T-helper 1 cell treated with Interleukin-12 subunit alpha and Interleukin-12 subunit beta and Interleukin-4 antibody, amounts not matched to agents 30 μg/mL and 1 μg/mL, for 36 hours (primary cell): ENCODE results near the gene DMAP1.

Source experiments
- H3K27ac Mint-ChIP-seq: one replicate; pipeline ENCODE4 v1.8.0; 2021; ENCODE audit warnings: mild to moderate bottlenecking, mixed read lengths
- H3K27me3 Mint-ChIP-seq: one replicate; pipeline ENCODE4 v1.8.0; 2021; ENCODE audit warnings: low read depth, mixed read lengths
- H3K36me3 Mint-ChIP-seq: one replicate; pipeline ENCODE4 v1.8.0; 2021; ENCODE audit warnings: low read depth, mixed read lengths
- H3K4me1 Mint-ChIP-seq: one replicate; pipeline ENCODE4 v1.8.0; 2021; ENCODE audit warnings: low read depth, mixed read lengths
- H3K4me3 Mint-ChIP-seq: one replicate; pipeline ENCODE4 v1.8.0; 2021; ENCODE audit warnings: mild to moderate bottlenecking, moderate library complexity, mixed read lengths
- H3K9me3 Mint-ChIP-seq: one replicate; pipeline ENCODE4 v1.8.0; 2021; ENCODE audit warnings: mixed read lengths

DMAP1 gene

GRCh38 chr1:44256762-44257554 lies 43.7 kb downstream of the DMAP1 start:
- Mint-ChIP-seq H3K4me1 (peaks cover 6% of the 10 kb centered on the region), H3K27ac (no peak overlapping the region), H3K27me3 (no peaks in the 10 kb centered on the region), H3K4me3 (no peak overlapping the region), H3K36me3 (no peaks in the 10 kb centered on the region), H3K9me3 (no peaks in the 10 kb centered on the region)

GRCh38 chr1:44259090-44259489 lies 45.8 kb downstream of the DMAP1 start:
- H3K27ac Mint-ChIP-seq: no peak overlapping the region
- no peaks in the 10 kb centered on the region for H3K36me3 Mint-ChIP-seq
- no peaks in the 10 kb centered on the region for H3K9me3 Mint-ChIP-seq
- H3K4me1 Mint-ChIP-seq: peaks cover 12% of the 10 kb centered on the region
- H3K27me3 Mint-ChIP-seq: no peaks in the 10 kb centered on the region
- no peak overlapping the region for H3K4me3 Mint-ChIP-seq

- no peaks in the 10 kb centered on the region for H3K27me3 Mint-ChIP-seq
- H3K36me3 Mint-ChIP-seq: no peaks in the 10 kb centered on the region
- no peaks in the 10 kb centered on the region for H3K9me3 Mint-ChIP-seq
- peaks cover 16% of the 10 kb centered on the region for H3K4me1 Mint-ChIP-seq
- no peak overlapping the region for H3K27ac Mint-ChIP-seq
- no peak overlapping the region for H3K4me3 Mint-ChIP-seq
Observed at GRCh38 chr1:44260792-44261170, 47.5 kb downstream of the DMAP1 start.

- no peak overlapping the region for H3K27ac Mint-ChIP-seq
- H3K9me3 Mint-ChIP-seq: no peaks in the 10 kb centered on the region
- no peak overlapping the region for H3K4me3 Mint-ChIP-seq
- no peaks in the 10 kb centered on the region for H3K36me3 Mint-ChIP-seq
- no peaks in the 10 kb centered on the region for H3K27me3 Mint-ChIP-seq
- H3K4me1 Mint-ChIP-seq: peaks cover 16% of the 10 kb centered on the region
Observed at GRCh38 chr1:44261171-44261817, 48.0 kb downstream of the DMAP1 start.

GRCh38 chr1:44261962-44262361 lies 48.7 kb downstream of the DMAP1 start:
- H3K9me3 Mint-ChIP-seq: no peaks in the 10 kb centered on the region
- H3K36me3 Mint-ChIP-seq: no peaks in the 10 kb centered on the region
- H3K27ac Mint-ChIP-seq: no peak overlapping the region
- H3K4me3 Mint-ChIP-seq: no peak overlapping the region
- H3K4me1 Mint-ChIP-seq: peaks cover 16% of the 10 kb centered on the region
- no peaks in the 10 kb centered on the region for H3K27me3 Mint-ChIP-seq

- H3K27me3 Mint-ChIP-seq: no peaks in the 10 kb centered on the region
- H3K36me3 Mint-ChIP-seq: no peaks in the 10 kb centered on the region
- no peaks in the 10 kb centered on the region for H3K9me3 Mint-ChIP-seq
- H3K27ac Mint-ChIP-seq: no peak overlapping the region
- H3K4me3 Mint-ChIP-seq: no peak overlapping the region
- peaks cover 16% of the 10 kb centered on the region for H3K4me1 Mint-ChIP-seq
Observed at GRCh38 chr1:44262414-44262813, 49.1 kb downstream of the DMAP1 start.

GRCh38 chr1:44262816-44263567 lies 49.7 kb downstream of the DMAP1 start:
- Mint-ChIP-seq H3K36me3 (no peaks in the 10 kb centered on the region), H3K27ac (peak overlapping the region; percentile 17), H3K4me1 (peaks cover 16% of the 10 kb centered on the region), H3K27me3 (no peaks in the 10 kb centered on the region), H3K4me3 (no peak overlapping the region), H3K9me3 (no peaks in the 10 kb centered on the region)

- no peaks in the 10 kb centered on the region for H3K9me3 Mint-ChIP-seq
- H3K36me3 Mint-ChIP-seq: no peaks in the 10 kb centered on the region
- H3K4me1 Mint-ChIP-seq: peaks cover 16% of the 10 kb centered on the region
- H3K4me3 Mint-ChIP-seq: no peak overlapping the region
- no peaks in the 10 kb centered on the region for H3K27me3 Mint-ChIP-seq
- no peak overlapping the region for H3K27ac Mint-ChIP-seq
Observed at GRCh38 chr1:44263568-44264450, 50.5 kb downstream of the DMAP1 start.

GRCh38 chr1:44264451-44264771 lies 51.1 kb downstream of the DMAP1 start:
- Mint-ChIP-seq H3K36me3 (no peaks in the 10 kb centered on the region), H3K27ac (no peak overlapping the region), H3K4me3 (no peak overlapping the region), H3K4me1 (peaks cover 16% of the 10 kb centered on the region), H3K27me3 (no peaks in the 10 kb centered on the region), H3K9me3 (no peaks in the 10 kb centered on the region)

GRCh38 chr1:44265656-44266358 lies 52.5 kb downstream of the DMAP1 start:
- no peak overlapping the region for H3K4me3 Mint-ChIP-seq
- peaks cover 14% of the 10 kb centered on the region for H3K4me1 Mint-ChIP-seq
- no peaks in the 10 kb centered on the region for H3K27me3 Mint-ChIP-seq
- no peak overlapping the region for H3K27ac Mint-ChIP-seq
- no peaks in the 10 kb centered on the region for H3K36me3 Mint-ChIP-seq
- H3K9me3 Mint-ChIP-seq: no peaks in the 10 kb centered on the region

GRCh38 chr1:44266400-44267344 lies 53.4 kb downstream of the DMAP1 start:
- Mint-ChIP-seq H3K27ac (no peak overlapping the region), H3K27me3 (no peaks in the 10 kb centered on the region), H3K9me3 (no peaks in the 10 kb centered on the region), H3K4me3 (no peak overlapping the region), H3K4me1 (peaks cover 14% of the 10 kb centered on the region), H3K36me3 (no peaks in the 10 kb centered on the region)

GRCh38 chr1:44267438-44267837 lies 54.2 kb downstream of the DMAP1 start:
- no peak overlapping the region for H3K27ac Mint-ChIP-seq
- H3K4me3 Mint-ChIP-seq: no peak overlapping the region
- H3K4me1 Mint-ChIP-seq: peaks cover 14% of the 10 kb centered on the region
- no peaks in the 10 kb centered on the region for H3K27me3 Mint-ChIP-seq
- H3K9me3 Mint-ChIP-seq: no peaks in the 10 kb centered on the region
- no peaks in the 10 kb centered on the region for H3K36me3 Mint-ChIP-seq

- Mint-ChIP-seq H3K27ac (no peak overlapping the region), H3K27me3 (no peaks in the 10 kb centered on the region), H3K36me3 (no peaks in the 10 kb centered on the region), H3K4me3 (no peak overlapping the region), H3K9me3 (no peaks in the 10 kb centered on the region), H3K4me1 (peaks cover 12% of the 10 kb centered on the region)
Observed at GRCh38 chr1:44268054-44268453, 54.8 kb downstream of the DMAP1 start.
